SH-SY5Y (cell line): ENCODE measurements around the gene KIAA1614.

Source experiments
- GATA2 ChIP-seq: IDR thresholded peaks from 2 replicates; pipeline ENCODE4 v1.6.1; 2011; ENCODE audit warnings: mild to moderate bottlenecking, low read depth, low read length
- GATA3 ChIP-seq: IDR thresholded peaks from 2 replicates; pipeline ENCODE4 v1.6.1; 2011; ENCODE audit warnings: low read depth, mild to moderate bottlenecking, low read length, moderate library complexity

- no peak for TF ChIP-seq GATA3
- no peak for TF ChIP-seq GATA2
Measured at GRCh38 chr1:180925471-180926051, 12.9 kb downstream of the KIAA1614 start.
